GM12874 (cell line): ENCODE measurements around the gene PEPD.

ENCODE experiments used
- TF ChIP-seq, protein P1 (sequence below): IDR thresholded peaks from 2 replicates; pipeline ENCODE4 v1.5.1; 2011; ENCODE audit warnings: low read depth, mild to moderate bottlenecking, control low read depth, low read length, moderate library complexity; ENCODE audit not compliant: insufficient read depth

Gene PEPD

GRCh38 chr19:33446330-33447293 lies 75.0 kb downstream of the PEPD start:
- TF ChIP-seq, protein P1, sequence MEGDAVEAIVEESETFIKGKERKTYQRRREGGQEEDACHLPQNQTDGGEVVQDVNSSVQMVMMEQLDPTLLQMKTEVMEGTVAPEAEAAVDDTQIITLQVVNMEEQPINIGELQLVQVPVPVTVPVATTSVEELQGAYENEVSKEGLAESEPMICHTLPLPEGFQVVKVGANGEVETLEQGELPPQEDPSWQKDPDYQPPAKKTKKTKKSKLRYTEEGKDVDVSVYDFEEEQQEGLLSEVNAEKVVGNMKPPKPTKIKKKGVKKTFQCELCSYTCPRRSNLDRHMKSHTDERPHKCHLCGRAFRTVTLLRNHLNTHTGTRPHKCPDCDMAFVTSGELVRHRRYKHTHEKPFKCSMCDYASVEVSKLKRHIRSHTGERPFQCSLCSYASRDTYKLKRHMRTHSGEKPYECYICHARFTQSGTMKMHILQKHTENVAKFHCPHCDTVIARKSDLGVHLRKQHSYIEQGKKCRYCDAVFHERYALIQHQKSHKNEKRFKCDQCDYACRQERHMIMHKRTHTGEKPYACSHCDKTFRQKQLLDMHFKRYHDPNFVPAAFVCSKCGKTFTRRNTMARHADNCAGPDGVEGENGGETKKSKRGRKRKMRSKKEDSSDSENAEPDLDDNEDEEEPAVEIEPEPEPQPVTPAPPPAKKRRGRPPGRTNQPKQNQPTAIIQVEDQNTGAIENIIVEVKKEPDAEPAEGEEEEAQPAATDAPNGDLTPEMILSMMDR, result no peak

DNA sequence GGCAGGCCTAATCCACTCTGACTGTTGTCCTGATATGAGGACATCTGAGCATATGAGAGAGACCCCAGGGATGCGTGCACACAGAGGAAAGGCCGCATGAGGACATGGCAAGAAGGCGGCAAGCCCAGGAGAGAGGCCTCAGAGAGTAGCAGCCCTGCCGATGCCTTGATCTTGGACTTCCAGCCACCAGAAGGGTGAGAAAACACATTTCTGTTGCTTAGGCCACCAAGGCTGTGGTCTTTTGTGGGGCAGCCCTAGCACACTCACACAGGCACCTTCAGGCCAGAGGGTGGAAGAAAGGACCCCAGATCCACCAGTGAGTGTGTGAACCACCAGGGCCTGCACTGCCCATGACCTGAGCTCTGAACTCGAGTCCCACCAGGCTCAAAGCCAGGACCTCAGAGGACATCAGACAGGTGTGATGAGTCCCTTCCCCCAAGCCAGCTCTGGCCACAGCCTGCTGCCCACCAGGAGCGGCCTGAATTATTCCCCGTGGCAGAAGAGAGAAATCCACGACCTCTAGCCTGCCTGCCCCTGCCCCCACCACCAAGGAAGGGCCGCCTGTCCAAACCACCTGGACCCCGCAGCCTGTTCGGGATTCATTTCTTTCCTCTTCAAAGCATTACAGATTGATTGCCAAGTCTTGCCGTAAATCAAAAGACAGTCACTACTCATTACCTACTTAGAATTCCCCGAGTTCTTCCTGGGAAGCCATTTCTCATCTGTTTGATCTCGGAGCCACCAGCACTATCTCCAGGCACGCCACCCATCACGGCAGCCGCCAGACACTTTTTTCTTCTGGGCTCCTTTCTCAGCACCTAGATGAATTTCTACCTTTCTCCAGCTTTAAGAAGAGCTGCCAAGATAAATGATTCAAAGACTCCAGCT lies 75.9 kb downstream of the PEPD start:
- TF ChIP-seq, protein P1, result no peak

GRCh38 chr19:33444562-33445441 lies 76.8 kb downstream of the PEPD start:
- TF ChIP-seq, protein P1, result no peak

- TF ChIP-seq, protein P1, result no peak
Observed at GRCh38 chr19:33443638-33444561, 77.7 kb downstream of the PEPD start.

GRCh38 chr19:33442706-33443105 lies 78.9 kb downstream of the PEPD start:
- TF ChIP-seq, protein P1, result no peak

GRCh38 chr19:33441828-33442227 lies 79.8 kb downstream of the PEPD start:
- TF ChIP-seq, protein P1, result no peak
